GM18519 (cell line): Measurements from ENCODE around the gene SFI1.
"Not testable (repeated sequence)": the region's sequence is repeated elsewhere in the genome, so short reads cannot be mapped to it uniquely, and the experiment has no call there.

ENCODE experiments used
- ATAC-seq: cut with Tn5 transposase; IDR thresholded peaks from one replicate; pipeline ENCODE4 v1.9.1; 2021; ENCODE audit warnings: mild to moderate bottlenecking, moderate library complexity; ENCODE audit not compliant: unreplicated experiment, low FRiP score

The SFI1 gene

GRCh38 chr22:31629741-31630184, 133.4 kb downstream of the SFI1 start:
- ATAC-seq, result no peak

- ATAC-seq, result no peak
These were observed 134.3 kb downstream of the SFI1 start for GRCh38 chr22:31630331-31631329.

GRCh38 chr22:31631436-31631835, 135.1 kb downstream of the SFI1 start:
- no peak for ATAC-seq

GRCh38 chr22:31635638-31636306, 139.4 kb downstream of the SFI1 start:
- no peak for ATAC-seq

GRCh38 chr22:31637447-31637890, 141.1 kb downstream of the SFI1 start:
- ATAC-seq, result peak; percentile 38

GRCh38 chr22:31637891-31638618, 141.7 kb downstream of the SFI1 start:
- peak; percentile 7 for ATAC-seq

- ATAC-seq, result no peak
These were observed 143.2 kb downstream of the SFI1 start for GRCh38 chr22:31639436-31640039.

GRCh38 chr22:31646186-31647019, 150.1 kb downstream of the SFI1 start:
- ATAC-seq, result no peak

- ATAC-seq, result no peak
These were observed 150.7 kb downstream of the SFI1 start for GRCh38 chr22:31647066-31647465.

GRCh38 chr22:31647523-31648320, 151.4 kb downstream of the SFI1 start:
- ATAC-seq, result no peak

- ATAC-seq, result no peak
These were observed 154.1 kb downstream of the SFI1 start for GRCh38 chr22:31650391-31650790.

- no peak for ATAC-seq
These were observed 155.3 kb downstream of the SFI1 start for GRCh38 chr22:31651664-31652063.

- no peak for ATAC-seq
These were observed 155.8 kb downstream of the SFI1 start for GRCh38 chr22:31652088-31652487.

- no peak for ATAC-seq
These were observed 156.8 kb downstream of the SFI1 start for GRCh38 chr22:31652911-31653684.

- ATAC-seq, result no peak
These were observed 157.6 kb downstream of the SFI1 start for GRCh38 chr22:31653944-31654343.

- no peak for ATAC-seq
These were observed 158.1 kb downstream of the SFI1 start for GRCh38 chr22:31654408-31654807.

- ATAC-seq, result no peak
These were observed 162.9 kb downstream of the SFI1 start for GRCh38 chr22:31659246-31659645.

GRCh38 chr22:31660860-31661341, 164.6 kb downstream of the SFI1 start:
- ATAC-seq, result not testable (repeated sequence)
